Esophagus squamous epithelium (tissue), 4 donors: ENCODE measurements around the gene ARHGEF5.
"Not testable (repeated sequence)": the region's sequence is repeated elsewhere in the genome, so short reads cannot be mapped to it uniquely, and the experiment has no call there.

Experiments
- POLR2A ChIP-seq, 4 donors: fragments of 450-650 bp; IDR thresholded peaks; one replicate each; pipeline ENCODE4 v1.6.1; 2017; ENCODE audit warnings: antibody characterized with exemption in 4 of 4, mild to moderate bottlenecking in 4 of 4, moderate library complexity in 3 of 4
- TF ChIP-seq, protein P1 (sequence below), 6 experiments: fragments of 450-650 bp in 4 of 6; fragments of 200-600 bp in 2 of 6; sonication (generic) in 2 of 6; IDR thresholded peaks; one replicate each; pipeline ENCODE4 v1.5.1; 2016 to 2019; ENCODE audit warnings: antibody characterized with exemption in 6 of 6, mild to moderate bottlenecking in 4 of 6, moderate library complexity in 4 of 6

- TF ChIP-seq, protein P1, sequence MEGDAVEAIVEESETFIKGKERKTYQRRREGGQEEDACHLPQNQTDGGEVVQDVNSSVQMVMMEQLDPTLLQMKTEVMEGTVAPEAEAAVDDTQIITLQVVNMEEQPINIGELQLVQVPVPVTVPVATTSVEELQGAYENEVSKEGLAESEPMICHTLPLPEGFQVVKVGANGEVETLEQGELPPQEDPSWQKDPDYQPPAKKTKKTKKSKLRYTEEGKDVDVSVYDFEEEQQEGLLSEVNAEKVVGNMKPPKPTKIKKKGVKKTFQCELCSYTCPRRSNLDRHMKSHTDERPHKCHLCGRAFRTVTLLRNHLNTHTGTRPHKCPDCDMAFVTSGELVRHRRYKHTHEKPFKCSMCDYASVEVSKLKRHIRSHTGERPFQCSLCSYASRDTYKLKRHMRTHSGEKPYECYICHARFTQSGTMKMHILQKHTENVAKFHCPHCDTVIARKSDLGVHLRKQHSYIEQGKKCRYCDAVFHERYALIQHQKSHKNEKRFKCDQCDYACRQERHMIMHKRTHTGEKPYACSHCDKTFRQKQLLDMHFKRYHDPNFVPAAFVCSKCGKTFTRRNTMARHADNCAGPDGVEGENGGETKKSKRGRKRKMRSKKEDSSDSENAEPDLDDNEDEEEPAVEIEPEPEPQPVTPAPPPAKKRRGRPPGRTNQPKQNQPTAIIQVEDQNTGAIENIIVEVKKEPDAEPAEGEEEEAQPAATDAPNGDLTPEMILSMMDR (IDR thresholded peaks at IDR 0.05), result not testable (repeated sequence)
- TF ChIP-seq POLR2A (IDR thresholded peaks at IDR 0.05), result not testable (repeated sequence)
Measured at GRCh38 chr7:144351667-144352066, 3.5 kb upstream of the ARHGEF5 start.
